22Rv1 (cell line): Measurements from ENCODE around the gene MEST.

Experiments used
- H3K27ac ChIP-seq: fragments of 450-650 bp; 2 replicates; pipeline ENCODE4 v1.5.1; 2017
- ZFX ChIP-seq: fragments of 450-650 bp; IDR thresholded peaks from 2 replicates; pipeline ENCODE4 v1.6.1; 2017; ENCODE audit warnings: antibody characterized with exemption, borderline replicate concordance
- TF ChIP-seq, protein P1 (sequence below): fragments of 450-650 bp; IDR thresholded peaks from 2 replicates; pipeline ENCODE4 v1.5.1; 2017; ENCODE audit warnings: mild to moderate bottlenecking

MEST gene

GRCh38 chr7:130486114-130486953, 5.6 kb upstream of the MEST start:
- no peak for TF ChIP-seq ZFX
- TF ChIP-seq, protein P1, sequence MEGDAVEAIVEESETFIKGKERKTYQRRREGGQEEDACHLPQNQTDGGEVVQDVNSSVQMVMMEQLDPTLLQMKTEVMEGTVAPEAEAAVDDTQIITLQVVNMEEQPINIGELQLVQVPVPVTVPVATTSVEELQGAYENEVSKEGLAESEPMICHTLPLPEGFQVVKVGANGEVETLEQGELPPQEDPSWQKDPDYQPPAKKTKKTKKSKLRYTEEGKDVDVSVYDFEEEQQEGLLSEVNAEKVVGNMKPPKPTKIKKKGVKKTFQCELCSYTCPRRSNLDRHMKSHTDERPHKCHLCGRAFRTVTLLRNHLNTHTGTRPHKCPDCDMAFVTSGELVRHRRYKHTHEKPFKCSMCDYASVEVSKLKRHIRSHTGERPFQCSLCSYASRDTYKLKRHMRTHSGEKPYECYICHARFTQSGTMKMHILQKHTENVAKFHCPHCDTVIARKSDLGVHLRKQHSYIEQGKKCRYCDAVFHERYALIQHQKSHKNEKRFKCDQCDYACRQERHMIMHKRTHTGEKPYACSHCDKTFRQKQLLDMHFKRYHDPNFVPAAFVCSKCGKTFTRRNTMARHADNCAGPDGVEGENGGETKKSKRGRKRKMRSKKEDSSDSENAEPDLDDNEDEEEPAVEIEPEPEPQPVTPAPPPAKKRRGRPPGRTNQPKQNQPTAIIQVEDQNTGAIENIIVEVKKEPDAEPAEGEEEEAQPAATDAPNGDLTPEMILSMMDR = peak; percentile 99
- peak overlapping the region; percentile 73 for H3K27ac ChIP-seq

DNA sequence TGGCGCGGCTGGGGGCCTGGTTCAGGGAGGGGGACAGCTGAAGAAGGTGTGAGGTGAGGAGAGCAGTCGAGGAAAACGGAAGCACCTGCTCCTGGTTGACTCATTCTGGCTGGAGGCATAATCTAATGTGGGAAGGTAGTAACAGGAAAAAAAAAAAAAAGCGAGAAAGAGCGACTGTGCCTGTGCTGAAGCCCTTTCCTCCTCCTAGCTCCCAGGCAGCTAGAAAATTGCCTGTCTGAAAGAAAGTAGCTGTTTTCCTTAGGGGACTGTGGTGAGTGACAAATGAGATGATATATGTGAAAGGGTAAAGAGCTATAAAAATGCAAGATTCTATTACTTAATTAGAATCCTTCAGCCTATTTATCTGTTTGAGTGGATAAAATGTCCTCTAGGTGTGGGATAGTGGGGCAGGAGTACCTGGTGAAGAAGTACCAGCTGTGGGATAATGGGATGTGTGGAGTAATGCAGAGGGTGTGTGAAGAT, 4.9 kb upstream of the MEST start:
- TF ChIP-seq, protein P1 = no peak
- TF ChIP-seq ZFX = no peak
- H3K27ac ChIP-seq = peak overlapping the region; percentile 73

DNA sequence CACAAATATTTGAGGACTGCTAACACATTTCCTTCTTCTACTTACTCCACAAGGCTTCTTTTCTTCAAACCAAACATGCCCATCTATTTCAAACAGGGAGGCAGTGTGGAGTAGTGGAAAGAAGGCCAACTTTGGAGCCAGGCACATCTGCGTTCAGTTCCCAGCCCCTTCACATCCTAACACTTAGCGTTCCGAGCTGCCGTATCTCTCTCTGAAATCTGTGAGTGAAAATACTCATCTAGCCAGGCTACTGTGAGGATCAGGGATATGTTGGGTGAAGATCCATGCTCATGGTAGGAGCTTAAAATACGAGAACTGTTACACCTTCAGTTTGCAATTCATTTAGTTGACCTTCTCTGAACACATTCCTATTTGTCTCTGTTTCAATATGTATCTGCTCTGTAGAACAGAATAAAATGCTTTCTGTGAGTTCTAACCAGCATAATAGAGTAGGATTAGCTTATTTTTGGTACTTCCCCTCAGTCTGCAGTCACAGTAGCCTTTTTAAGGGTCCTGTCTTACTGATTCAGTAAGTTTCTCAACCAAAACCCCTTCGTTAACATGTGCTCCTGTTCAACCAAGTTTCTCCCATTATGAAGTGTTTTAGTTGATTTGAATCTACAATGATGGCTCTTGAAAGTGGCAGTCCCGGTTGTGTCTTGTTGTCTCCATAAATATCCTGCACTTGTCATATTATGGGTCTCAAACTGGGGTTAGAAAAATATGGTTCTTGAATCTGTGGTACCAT, 3.3 kb upstream of the MEST start:
- H3K27ac ChIP-seq = no peak overlapping the region
- TF ChIP-seq, protein P1 = no peak
- no peak for TF ChIP-seq ZFX

GRCh38 chr7:130489140-130489983, 2.5 kb upstream of the MEST start:
- H3K27ac ChIP-seq = no peak overlapping the region
- TF ChIP-seq, protein P1 = no peak
- TF ChIP-seq ZFX = no peak

DNA sequence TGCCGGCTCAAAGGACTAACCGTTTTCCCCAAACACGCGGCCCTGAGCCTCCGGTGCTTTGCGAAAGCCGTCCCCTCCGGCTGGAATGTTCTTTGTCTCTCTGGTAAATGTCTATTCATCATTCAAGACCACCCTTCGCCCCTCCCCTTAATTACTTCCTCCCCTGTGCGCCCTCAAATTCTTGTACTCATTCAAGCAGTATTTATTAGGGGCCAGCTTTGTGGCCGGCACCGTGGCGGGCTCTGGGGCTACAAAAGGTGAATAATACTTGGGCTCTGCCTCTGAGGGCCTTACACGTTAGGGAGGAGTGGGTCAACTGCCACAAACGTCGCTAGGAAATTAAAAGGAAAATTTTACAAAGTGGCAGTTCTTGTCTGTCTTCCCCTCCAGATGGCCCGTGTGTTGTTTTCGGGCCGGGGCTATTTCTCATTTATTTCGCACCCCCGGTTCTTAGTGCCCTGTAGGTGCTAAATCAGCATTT, 1.5 kb upstream of the MEST start:
- TF ChIP-seq, protein P1 = no peak
- TF ChIP-seq ZFX = no peak
- H3K27ac ChIP-seq = no peak overlapping the region

DNA sequence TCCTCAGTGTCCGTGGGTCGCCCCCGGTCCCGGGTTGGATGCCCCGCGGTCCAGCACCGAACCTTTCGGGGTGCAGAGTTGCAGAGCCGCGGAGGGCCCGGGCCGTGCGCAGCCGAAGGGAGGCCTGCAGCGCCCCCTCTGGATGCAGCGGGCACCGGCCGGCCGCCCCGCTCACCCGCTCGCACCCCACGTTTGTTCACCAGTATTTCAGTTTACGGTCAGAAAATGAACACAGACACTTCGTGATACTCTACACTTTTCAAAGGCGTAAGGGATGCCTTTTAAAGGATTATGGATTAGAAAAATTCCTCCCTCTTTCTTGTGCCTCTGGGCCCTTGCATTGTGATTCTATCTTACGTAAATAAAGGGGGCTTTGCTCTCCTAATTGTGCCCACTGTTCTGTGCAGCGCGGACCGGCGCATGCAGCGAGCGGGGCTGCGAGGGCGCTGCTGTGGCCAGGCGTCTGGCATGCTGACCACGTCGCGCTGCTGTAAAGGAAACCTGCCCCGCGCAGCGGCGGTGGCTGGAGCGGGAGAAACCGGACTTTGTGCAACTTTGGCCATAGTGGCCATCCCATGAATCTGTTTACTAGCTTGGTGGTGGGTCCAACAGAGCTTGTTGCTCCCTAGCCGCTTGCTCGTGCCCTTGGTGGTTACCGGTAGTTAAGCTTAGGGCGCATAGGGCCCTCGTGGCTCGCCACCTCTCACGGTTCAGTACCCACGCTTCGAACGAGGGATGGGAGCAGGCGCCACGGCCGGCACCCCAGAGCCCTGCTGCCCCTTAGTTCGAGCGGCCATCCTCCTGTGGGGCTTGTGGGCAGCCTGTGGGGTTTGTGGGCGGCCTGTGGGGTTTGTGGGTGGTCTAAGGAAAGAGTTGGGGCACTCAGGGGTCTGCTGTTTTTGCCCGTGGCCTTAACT, 739 bp upstream of the MEST start:
- TF ChIP-seq, protein P1 = peak; percentile 29; the same call in 1 of the 2 replicates
- TF ChIP-seq ZFX = no peak
- H3K27ac ChIP-seq = no peak overlapping the region
